GM04504 (cell line): ENCODE data around the gene IRF2.
"Not testable (repeated sequence)": the region's sequence is repeated elsewhere in the genome, so short reads cannot be mapped to it uniquely, and the experiment has no call there.

Experiments used
- DNase-seq: peaks from one replicate; pipeline ENCODE4 v3.0.0-alpha.2; 2012; ENCODE audit warnings: low read depth

The IRF2 gene

DNA sequence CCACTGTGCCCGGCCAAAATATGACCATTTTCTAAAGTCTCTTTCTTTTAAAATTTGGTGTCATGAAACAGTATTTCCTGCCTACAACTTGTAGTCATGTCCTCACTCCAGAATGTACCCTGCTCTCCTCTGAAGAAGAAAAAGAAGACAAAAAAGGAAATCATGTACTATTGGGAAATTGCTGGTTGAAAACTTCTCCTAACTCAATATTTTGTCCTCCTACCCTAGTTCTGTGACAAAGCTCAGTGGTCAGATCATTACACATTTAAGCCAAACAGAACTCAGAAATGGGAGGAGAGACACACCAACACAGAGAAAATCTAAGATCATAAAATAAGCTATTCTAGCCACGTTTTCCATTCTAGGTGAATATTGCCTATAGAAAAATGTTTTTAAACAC is 127.7 kb downstream of the IRF2 start:
- no peak for DNase-seq

DNA sequence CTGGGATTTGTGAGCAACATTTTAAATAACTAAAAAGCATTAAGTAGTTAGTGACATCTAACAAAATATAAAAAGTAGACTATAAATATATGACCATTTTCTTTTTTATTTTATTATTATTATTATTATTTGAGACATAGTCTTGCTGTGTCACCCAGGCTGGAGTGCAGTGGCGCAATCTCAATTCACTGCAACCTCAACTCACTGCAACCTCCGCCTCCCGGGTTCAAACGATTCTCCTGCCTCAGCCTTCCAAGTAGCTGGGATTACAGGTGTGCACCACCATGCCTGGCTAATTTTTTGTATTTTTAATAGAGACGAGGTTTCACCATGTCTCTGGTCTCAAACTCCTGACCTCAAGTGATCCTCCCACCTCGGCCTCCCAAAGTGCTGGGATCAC is 128.1 kb downstream of the IRF2 start:
- not testable (repeated sequence) for DNase-seq

DNA sequence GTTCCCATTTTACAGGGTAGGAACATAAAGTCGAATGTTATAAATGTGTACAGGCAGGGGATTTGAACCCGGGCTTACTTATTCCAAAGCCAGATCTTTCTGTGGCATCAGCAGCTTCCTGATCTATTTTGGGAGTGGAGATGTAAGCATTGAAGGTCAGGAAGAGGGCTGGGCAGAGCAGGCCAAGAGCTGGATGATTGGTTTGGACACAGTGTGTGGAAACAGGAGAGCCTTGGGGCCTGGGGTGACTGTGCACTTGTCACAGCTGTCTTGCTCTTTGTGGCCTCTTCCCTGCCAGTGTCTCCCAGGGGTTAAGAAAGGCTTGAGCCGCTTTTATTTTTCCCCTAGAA is 128.8 kb downstream of the IRF2 start:
- DNase-seq, result no peak

DNA sequence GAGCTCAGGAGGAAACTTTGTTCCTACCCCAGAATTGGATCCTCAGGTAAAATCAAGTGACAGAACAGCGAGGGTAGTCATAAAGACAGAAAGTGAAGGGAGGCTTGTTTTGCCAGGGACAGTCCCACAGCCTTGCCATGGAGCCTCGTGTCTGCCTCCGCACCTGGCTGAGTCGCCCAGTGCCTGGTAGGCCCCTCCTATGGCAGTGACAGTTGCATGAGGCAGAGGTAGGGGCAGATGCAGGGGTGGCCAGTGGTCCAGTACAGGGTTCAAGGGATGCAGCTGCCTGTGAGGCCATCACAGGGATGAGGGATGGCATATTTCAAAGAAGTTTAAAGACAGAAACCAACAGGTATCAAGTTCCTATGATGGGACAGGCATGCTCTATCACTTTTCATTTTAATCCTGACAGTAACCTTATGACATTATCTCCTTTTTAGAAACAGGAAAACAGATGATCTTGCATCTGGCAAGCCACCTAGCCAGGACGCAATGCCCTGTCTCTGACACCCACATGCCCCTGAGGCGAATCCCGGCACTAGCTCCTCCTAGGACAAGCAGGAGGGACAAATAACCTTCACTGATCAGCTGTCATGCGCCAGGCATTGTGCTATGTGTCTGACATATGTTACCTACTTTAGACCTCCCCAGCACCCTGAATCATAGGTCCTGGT is 129.3 kb downstream of the IRF2 start:
- no peak for DNase-seq

DNA sequence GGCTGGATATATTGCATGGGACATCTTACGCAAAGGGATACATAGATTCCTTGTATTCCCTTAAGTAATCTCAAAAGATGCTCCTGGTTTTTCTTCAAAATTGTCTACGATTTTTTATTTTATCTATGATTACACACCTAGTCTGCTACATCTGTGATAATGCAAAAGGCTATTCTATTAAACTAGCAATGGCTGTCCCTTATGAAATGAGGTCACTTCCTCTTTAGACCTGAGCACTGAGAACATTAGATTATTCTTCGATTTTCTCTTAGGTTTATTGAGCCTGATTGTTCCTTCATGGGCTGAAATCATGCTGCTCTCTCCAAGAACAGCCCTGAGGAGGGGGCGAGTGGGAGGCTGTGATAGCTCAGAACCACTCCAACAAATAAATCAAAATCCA is 129.9 kb downstream of the IRF2 start:
- DNase-seq, result no peak

DNA sequence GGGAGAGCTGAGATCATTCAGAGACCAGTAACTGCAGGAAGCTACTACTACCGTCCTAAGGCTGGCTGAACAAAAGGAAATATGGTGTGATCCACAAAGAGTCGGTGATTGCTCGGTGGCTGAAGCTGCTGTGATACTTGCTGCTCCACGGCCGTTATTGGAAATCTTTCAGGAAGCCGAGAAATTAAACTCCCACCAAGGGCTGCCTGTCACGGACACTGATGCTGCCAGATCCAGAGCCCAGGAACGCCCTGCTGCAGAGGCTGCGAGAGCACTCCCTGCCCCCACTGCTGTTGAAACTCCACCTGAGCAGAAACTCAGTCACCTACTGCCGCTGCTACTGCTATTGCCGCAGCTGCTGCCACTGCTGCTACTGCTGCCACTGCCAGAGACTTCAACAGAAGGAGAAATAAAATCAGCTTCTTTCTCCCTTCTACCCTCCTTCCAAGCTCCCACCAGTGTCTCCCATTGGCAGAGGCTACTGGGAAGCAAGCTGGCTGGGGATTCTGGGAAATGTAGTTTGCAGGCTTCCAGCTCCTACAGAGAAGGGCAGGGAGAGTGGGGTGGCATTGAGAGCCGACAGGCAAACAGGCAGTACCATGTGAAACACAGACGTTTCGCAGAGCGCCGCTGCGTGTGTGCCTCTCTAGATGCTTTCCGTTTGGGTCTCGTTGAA is 130.7 kb downstream of the IRF2 start:
- peak; percentile 50 for DNase-seq

DNA sequence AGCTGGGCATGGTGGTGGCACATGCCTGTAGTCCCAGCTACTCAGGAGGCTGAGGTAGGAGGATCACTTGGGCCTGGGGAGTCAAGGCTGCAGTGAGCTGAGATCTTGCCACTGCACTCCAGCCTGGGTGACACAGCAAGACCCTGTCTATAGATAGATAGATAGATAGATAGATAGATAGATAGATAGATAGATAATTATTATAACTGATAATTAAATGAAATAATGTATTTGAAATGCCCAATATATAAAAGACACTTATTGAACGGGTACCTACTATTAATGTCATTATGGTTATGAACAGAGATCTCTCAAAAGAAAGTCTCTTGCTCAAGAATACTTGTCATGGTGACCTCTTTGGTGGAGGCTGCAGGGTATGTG is 131.5 kb downstream of the IRF2 start:
- not testable (repeated sequence) for DNase-seq

DNA sequence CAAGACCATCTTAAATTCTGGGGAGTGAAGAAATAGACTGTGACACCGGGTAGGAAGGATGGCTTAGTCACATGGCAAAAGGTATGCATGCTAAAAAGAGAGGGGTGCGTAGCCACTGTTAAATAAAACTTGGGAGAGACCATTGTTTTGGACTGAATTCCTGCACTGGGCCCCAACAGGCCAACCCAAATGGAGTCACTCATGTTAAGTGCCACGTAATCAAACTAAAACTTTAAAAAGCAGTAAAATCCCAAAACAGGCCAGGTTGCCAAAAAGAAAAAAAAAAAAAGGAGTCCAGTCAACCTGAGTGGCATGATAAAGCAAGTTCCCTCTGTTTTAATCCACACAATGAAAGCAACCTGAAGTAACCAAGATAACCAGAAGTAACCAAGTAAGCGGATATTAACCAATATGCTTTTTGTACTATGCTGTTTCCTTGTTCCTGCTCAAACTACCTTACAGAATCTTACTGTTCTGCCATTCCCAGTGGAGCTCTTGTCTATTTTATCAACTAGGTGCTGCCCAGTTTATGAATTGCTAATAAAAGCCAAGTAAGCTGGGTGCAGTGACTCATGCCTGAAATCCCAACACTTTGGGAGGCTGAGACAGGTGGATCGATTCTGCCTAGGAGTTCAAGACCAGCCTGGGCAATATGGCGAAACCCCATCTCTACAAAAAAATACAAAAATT is 132.0 kb downstream of the IRF2 start:
- no peak for DNase-seq

DNA sequence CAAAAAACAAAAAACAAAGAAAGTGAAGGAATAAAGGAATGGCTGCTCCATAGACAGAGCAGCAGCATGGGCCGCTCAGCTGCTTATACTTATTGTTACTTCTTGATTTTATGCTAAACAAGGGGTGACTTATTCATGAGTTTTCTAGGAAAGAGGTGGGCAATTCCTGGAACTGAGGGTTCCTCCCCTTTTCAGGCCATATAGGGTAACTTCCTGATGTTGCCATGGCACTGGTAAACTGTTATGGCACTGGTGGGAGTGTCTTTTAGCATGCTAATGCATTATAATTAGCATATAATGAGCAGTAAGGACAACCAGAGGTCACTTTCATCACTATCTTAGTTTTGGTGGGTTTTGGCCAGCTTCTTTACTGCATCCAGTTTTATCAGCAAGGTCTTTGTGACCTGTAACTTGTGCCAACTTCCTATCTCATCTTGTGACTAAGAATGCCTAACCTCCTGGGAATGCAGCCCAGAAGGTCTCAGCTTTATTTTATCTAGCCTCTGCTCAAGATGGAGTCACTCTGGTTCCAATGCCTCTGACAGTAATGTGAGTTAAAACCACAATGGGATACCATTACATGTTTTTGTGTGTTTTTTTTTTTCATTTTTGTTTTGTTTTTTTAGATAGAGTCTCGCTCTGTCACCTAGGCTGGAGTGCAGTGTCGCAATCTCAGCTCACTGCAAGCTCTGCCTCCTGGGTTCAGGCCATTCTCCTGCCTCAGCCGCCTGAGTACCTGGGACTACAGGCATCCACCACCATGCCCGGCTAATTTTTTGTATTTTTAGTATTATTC is 134.8 kb downstream of the IRF2 start:
- not testable (repeated sequence) for DNase-seq

DNA sequence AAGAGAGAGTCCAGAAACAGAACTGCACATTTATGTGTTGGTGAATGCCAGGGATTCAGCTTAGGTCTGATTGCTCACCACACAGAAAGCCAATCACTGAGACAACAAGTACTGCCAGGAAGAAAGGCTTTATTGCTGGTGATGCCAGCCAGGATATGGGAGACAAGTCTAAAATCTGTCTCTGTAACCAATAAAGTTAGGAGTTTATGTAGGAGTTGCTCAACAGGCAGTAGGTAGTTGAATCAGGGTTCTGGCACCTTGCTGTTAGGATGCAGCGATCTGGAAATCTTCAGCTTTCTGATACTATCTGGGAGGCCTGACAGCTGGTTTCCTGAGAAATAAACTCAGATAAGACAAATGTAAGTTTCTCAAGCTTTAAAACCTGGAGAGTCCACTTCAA is 136.4 kb downstream of the IRF2 start:
- DNase-seq, result no peak
